ENCODE results near the gene USP10.

The USP10 gene

DNA sequence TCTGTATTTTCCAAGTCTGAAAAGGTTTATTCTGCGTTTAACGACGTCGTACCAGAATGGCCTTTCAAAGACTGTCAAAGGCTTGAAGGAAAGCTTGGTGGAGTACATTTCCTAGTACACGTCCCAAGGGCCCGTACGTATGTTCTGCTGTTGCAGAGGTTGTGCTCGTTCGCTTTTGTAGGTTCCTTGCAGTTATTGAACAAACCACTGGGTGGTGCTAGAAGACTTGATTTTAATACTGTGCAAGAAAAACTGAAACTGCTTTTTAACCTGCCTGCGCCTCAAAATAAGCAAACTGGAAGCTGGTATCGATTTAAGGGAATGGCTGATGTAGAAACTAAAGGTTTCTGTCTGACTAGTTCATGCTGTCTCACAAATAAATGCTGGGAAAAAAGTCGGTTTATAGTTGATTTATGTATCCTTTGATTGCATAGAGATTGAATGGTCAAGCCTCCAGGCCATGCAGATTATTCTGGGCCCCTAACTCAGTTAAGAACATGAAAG, 54.6 kb downstream of the USP10 start:
- H3K4me3 ChIP-seq (ENCODE audit: low read length): no peak overlapping the region
- peak; percentile 86 for DNase-seq (ENCODE audit: low read depth)
- TF ChIP-seq, protein P1, sequence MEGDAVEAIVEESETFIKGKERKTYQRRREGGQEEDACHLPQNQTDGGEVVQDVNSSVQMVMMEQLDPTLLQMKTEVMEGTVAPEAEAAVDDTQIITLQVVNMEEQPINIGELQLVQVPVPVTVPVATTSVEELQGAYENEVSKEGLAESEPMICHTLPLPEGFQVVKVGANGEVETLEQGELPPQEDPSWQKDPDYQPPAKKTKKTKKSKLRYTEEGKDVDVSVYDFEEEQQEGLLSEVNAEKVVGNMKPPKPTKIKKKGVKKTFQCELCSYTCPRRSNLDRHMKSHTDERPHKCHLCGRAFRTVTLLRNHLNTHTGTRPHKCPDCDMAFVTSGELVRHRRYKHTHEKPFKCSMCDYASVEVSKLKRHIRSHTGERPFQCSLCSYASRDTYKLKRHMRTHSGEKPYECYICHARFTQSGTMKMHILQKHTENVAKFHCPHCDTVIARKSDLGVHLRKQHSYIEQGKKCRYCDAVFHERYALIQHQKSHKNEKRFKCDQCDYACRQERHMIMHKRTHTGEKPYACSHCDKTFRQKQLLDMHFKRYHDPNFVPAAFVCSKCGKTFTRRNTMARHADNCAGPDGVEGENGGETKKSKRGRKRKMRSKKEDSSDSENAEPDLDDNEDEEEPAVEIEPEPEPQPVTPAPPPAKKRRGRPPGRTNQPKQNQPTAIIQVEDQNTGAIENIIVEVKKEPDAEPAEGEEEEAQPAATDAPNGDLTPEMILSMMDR (IDR thresholded peaks at IDR 0.05; ENCODE audit: insufficient read depth, low read depth, low read length, missing control alignments): peak; percentile 79

- no peak overlapping the region for H3K4me3 ChIP-seq (ENCODE audit: low read length)
- TF ChIP-seq, protein P1 (IDR thresholded peaks at IDR 0.05; ENCODE audit: insufficient read depth, low read depth, low read length, missing control alignments): no peak
- DNase-seq (ENCODE audit: low read depth): peak; percentile 79
Measured at GRCh38 chr16:84754956-84755672, 55.3 kb downstream of the USP10 start.

DNA sequence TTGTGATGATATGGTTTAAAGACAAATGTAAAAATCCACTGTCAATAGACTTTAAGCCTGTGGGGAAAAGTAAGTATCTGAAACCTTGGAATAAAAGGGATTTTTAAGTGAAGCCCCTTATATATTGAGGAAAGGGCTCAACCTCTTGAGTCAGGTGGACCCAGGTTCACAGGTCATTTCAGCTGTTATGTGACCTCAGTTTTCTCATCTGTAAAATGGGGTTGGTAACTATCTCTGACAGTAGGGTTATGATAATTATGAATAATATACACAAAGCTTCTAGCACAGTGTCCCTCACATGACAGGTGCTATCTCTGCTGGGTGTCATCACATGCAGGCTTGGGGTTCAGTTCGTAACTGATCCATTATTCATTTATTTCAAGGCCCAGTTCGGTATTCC, 57.0 kb downstream of the USP10 start:
- DNase-seq (ENCODE audit: low read depth): no peak
- H3K4me3 ChIP-seq (ENCODE audit: low read length): no peak overlapping the region
- TF ChIP-seq, protein P1 (IDR thresholded peaks at IDR 0.05; ENCODE audit: insufficient read depth, low read depth, low read length, missing control alignments): no peak

GRCh38 chr16:84758627-84759026, 58.8 kb downstream of the USP10 start:
- DNase-seq (ENCODE audit: low read depth): no peak
- TF ChIP-seq, protein P1 (IDR thresholded peaks at IDR 0.05; ENCODE audit: insufficient read depth, low read depth, low read length, missing control alignments): no peak
- no peak overlapping the region for H3K4me3 ChIP-seq (ENCODE audit: low read length)

GRCh38 chr16:84759061-84759460, 59.3 kb downstream of the USP10 start:
- no peak for DNase-seq (ENCODE audit: low read depth)
- no peak overlapping the region for H3K4me3 ChIP-seq (ENCODE audit: low read length)
- TF ChIP-seq, protein P1 (IDR thresholded peaks at IDR 0.05; ENCODE audit: insufficient read depth, low read depth, low read length, missing control alignments): no peak

DNA sequence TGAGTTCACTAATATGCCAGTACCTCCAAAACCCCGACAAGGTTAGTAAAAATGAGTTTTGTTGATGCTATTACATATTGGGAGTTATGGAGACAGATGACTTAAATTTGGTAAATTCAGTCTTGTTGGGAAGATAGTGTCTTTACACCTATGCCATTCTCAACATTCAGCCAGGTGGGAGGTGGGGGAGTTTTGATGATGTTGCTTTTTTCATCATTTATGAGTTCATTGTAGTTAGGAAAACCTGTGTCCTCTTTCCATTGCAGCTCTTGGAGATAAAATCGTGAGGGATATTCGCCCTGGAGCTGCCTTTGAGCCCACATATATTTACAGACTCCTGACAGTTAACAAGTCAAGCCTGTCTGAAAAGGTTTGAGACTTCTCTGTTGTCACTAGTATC, 60.1 kb downstream of the USP10 start:
- TF ChIP-seq, protein P1 (IDR thresholded peaks at IDR 0.05; ENCODE audit: insufficient read depth, low read depth, low read length, missing control alignments): no peak
- no peak for DNase-seq (ENCODE audit: low read depth)

More for the DNA sequence above, 60.1 kb downstream of the USP10 start:
- no peak overlapping the region for H3K4me3 ChIP-seq (ENCODE audit: low read length)

Data from epithelial cell of esophagus (primary cell).